Thymus (tissue), 11 donors: Measurements from ENCODE around the gene PLVAP. TPM values are rescaled to one million over a fixed set of nuclear protein-coding genes. Genes with fewer than 3 reads are reported as not detected.

ENCODE experiments used
- DNase-seq, 9 donors: peaks; one replicate each; pipeline ENCODE4 v3.0.0-alpha.2; 2013; ENCODE audit warnings: low spot score in 9 of 9, low read depth in 6 of 9, missing footprints in 1 of 9
- H3K27ac ChIP-seq, 2 donors: one replicate each; pipeline ENCODE4 v1.5.1; 2013; ENCODE audit warnings: control low read depth in 1 of 2, low read depth in 1 of 2, low read length in 1 of 2, mild to moderate bottlenecking in 1 of 2, moderate library complexity in 1 of 2
- H3K27me3 ChIP-seq, 2 donors: one replicate each; pipeline ENCODE4 v1.5.1; 2013; ENCODE audit warnings: low read length in 1 of 2; ENCODE audit not compliant: control insufficient read depth in 2 of 2, insufficient read depth in 1 of 2
- H3K36me3 ChIP-seq, 2 donors: one replicate each; pipeline ENCODE4 v1.5.1; 2013; ENCODE audit warnings: low read length in 1 of 2, mild to moderate bottlenecking in 1 of 2, moderate library complexity in 1 of 2; ENCODE audit not compliant: control insufficient read depth in 2 of 2, insufficient read depth in 2 of 2
- H3K4me1 ChIP-seq, 2 donors: one replicate each; pipeline ENCODE4 v1.5.1; 2013; ENCODE audit warnings: low read length in 2 of 2; ENCODE audit not compliant: control insufficient read depth in 2 of 2, insufficient read depth in 2 of 2
- H3K4me3 ChIP-seq, 2 donors: one replicate each; pipeline ENCODE4 v1.5.1; 2013; ENCODE audit warnings: low read length in 2 of 2, control low read depth in 1 of 2, mild to moderate bottlenecking in 1 of 2
- H3K9me3 ChIP-seq, 2 donors: one replicate each; pipeline ENCODE4 v1.5.1; 2013; ENCODE audit warnings: low read length in 1 of 2, mild to moderate bottlenecking in 1 of 2; ENCODE audit not compliant: control insufficient read depth in 2 of 2, insufficient read depth in 1 of 2
- WGBS: extraction: QIAGEN DNeasy Blood & Tissue Kit; methylation state at CpG from one replicate; pipeline ENCODE4 v1.1.7; 2013; 5-methylcytosine and 5-hydroxymethylcytosine counted together
- polyA plus RNA-seq: library from polyadenylated mRNA; stranded (reverse); fragments of 200-250 nt; gene quantifications from one replicate; pipeline ENCODE4 v1.2.3, GENCODE V29; 2013
- total RNA-seq: library from RNA; stranded (reverse); fragments of 120-200 nt; gene quantifications from one replicate; pipeline ENCODE4 v1.2.4, GENCODE V29; 2013
- donor health status: healthy.

PLVAP gene
- total and polyA plus RNA-seq, 2 donors, result 11.7 to 57.1 TPM

DNA sequence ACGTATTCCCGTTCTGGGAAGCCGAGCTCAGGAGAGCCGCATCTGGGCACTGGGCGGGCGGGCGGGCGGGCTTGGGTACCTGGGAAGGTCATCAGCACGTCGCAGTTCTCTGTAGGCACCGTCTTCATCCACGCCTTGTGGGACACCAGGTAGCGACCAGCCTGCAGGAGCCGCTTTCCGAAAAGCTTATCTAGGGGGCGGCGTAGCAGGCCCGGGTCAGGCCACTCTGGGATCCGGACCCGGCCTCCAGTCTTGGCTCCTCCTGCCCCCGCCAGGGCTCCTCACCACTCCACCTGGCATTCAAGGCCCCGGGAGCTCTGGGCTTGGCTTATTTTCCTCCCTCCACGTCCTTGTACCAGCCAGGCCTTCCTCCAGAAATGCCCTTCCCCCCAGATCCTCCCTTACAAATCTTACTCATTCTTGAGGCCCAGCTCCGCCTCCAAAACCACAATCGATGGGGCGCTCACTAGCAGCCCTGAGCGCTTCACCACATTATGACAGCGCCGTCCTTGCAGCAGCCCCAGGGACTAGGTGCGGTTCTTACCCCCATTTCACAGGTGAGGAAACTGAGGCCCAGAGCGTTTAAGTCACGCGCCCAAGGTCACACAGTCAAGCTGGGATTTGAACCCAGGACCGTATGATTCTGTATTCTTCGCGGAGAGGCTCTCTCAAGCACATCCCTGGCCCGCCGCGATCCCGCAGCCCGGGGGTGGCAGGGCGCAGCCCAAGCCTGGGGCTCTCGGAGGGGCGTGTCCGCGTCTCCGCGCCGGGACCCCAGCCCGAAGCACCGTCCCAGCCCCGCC lies 43.3 kb downstream of the PLVAP start:
- peaks cover 17 to 58% of the 10 kb centered on the region in 2 donors for H3K4me1 ChIP-seq
- H3K27ac ChIP-seq, result peak overlapping the region in 1 of 2 donors; percentile 51
- 40% methylated on average over 52 of the region's 52 CpGs for WGBS
- peaks cover 0 to 12% of the 10 kb centered on the region in 2 donors for H3K9me3 ChIP-seq
- H3K4me3 ChIP-seq, result peak overlapping the region; percentile 61 to 86
- peaks cover 0 to 24% of the 10 kb centered on the region in 2 donors for H3K27me3 ChIP-seq
- peak in 4 of 9 donors; percentile 54 to 86 (median 65) for DNase-seq
- peaks cover 1 to 11% of the 10 kb centered on the region in 2 donors for H3K36me3 ChIP-seq

DNA sequence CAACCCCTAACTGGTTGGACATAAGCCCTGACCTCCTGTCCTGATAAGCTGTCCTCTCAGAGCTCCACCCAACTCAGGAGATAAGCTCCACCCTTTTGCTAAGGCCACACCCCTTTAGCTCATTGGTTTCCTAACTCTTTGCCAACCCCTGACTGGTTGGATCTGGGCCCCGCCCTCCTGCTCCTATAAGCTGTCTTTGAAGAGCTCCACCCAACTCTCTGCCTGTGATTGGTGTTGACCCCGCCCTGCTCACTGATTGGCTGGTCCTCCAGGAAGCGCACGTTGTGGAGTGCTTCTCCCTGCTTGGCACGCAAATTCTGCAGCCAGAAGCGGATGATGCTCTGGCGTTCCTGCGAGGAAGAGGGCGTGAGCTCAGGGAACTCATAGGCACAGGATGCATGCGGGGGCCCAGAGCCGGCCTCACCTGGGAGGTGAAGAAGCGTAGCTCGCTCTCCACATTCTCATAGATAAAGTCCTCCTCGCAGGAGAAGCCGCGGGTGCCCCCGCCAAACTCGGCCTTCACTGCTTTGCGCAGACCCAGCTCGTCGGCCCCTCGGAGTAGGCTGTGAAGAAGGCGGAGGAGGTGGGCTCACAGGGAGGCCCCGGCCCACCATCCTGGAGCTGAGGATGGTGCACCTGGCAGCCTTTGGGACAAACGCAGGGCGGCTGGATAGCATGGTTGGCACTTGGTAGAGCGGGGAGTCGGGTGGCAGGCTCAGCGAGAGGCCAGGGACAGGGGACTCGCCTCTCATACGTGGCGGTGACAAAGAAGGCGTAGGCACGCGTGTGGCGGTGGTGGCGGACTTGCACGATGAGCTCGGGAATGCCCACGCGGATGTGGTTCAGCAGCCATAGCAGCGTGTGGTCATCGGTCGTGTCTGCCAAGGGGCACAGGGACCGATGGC lies 44.2 kb downstream of the PLVAP start:
- Histone ChIP-seq H3K4me3 (no peak overlapping the region), H3K36me3 (peaks cover 0 to 11% of the 10 kb centered on the region in 2 donors), H3K27me3 (peaks cover 0 to 24% of the 10 kb centered on the region in 2 donors), H3K4me1 (peaks cover 19 to 55% of the 10 kb centered on the region in 2 donors), H3K9me3 (peaks cover 0 to 12% of the 10 kb centered on the region in 2 donors), H3K27ac (no peak overlapping the region)
- WGBS, result 98% methylated on average over 45 of the region's 45 CpGs
- DNase-seq, result peak in 1 of 9 donors; percentile 44

DNA sequence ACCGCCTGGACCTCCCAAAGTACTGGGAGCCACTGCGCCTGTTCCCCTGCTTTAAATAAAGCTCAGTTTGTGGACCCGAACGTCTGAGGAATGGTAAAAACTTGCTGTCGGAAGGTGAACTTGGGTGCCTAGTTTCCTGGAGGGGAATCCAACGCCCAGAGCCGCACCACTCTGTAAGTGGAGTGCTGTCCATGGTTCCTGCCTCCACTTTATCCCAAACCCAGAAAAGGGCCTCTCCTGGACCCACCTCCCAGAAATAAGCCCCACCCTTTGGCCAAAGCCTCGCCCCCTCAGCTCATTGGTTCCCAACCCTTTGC lies 44.8 kb downstream of the PLVAP start:
- H3K4me1 ChIP-seq, result peaks cover 19 to 56% of the 10 kb centered on the region in 2 donors

DNA sequence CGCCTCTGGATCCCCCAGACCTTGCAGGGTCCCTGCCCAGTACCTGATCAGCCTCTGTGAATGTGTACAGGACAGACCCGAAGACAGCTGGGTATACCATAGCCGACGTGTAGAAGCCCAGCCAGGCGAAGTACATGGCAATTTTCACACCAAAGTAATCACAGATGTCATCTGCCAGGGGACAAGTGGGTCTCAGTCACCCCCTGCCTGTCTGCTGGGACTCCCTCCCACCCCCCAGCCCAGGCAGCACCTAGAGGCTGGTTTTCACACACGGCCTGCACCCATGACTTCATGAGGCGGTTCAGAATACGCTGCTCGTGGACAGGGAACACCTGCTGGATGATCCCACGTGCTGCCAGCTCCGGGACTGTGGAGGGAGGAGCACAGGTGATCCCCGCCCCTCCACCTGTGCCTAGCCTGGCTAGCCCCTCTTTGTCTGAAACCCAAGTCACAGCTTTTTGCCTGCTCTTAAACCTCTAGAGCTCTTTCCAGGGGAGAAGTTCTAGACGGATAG lies 46.0 kb downstream of the PLVAP start:
- H3K27ac ChIP-seq, result no peak overlapping the region
- peaks cover 19 to 49% of the 10 kb centered on the region in 2 donors for H3K4me1 ChIP-seq
- no peak for DNase-seq
- H3K9me3 ChIP-seq, result peaks cover 0 to 12% of the 10 kb centered on the region in 2 donors
- H3K27me3 ChIP-seq, result peaks cover 0 to 24% of the 10 kb centered on the region in 2 donors
- WGBS, result 93% methylated on average over 13 of the region's 13 CpGs
- H3K36me3 ChIP-seq, result peaks cover 2 to 20% of the 10 kb centered on the region in 2 donors
- no peak overlapping the region for H3K4me3 ChIP-seq

More for the DNA sequence above, 44.8 kb downstream of the PLVAP start:
- Histone ChIP-seq H3K4me3 (no peak overlapping the region), H3K27me3 (peaks cover 0 to 24% of the 10 kb centered on the region in 2 donors), H3K36me3 (peaks cover 0 to 15% of the 10 kb centered on the region in 2 donors), H3K27ac (no peak overlapping the region), H3K9me3 (peaks cover 0 to 12% of the 10 kb centered on the region in 2 donors)
- no peak for DNase-seq
- 98% methylated on average over 8 of the region's 8 CpGs for WGBS

DNA sequence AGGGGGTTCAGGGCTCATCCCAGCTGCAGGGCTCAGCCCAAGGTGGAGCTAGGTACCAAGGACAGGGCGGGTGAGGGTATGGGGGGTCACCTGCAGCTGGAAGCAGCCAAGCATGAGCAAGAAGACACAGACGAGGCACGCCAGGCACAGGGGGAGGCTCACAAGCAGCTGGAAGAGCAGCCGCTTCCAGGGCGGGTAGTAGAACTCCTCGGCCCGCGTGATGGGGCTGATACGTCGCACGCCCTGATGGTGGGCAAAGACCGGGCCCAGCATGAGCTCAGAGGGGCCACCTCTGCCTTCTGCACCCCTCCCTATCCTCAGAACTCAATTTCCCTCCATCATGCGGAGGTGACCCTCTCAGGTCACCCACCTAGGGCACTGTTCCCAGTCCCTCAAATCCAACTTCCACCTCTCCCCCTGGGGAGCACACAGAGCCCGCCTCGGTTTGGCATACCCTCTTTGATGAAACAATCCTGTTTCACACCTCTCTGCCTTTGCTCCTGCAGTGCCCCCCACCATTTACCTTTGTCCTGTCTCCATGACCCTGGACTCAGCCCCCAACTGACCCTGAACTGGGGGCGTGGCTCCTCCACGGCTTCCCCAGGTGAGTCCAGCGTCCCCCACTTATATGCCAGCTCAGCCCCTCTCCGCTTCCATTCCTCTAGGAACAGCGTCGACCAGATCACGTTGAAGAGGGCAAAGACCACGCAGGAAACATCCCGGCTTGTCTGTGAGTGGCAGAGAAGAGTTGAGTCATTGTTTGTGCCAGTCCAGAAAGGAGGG lies 46.7 kb downstream of the PLVAP start:
- Histone ChIP-seq H3K4me1 (peaks cover 19 to 44% of the 10 kb centered on the region in 2 donors), H3K27ac (no peak overlapping the region), H3K9me3 (peaks cover 0 to 12% of the 10 kb centered on the region in 2 donors), H3K4me3 (no peak overlapping the region), H3K27me3 (peaks cover 0 to 24% of the 10 kb centered on the region in 2 donors), H3K36me3 (peaks cover 3 to 20% of the 10 kb centered on the region in 2 donors)
- no peak for DNase-seq
- whole genome bisulfite sequencing, result 95% methylated on average over 24 of the region's 24 CpGs

DNA sequence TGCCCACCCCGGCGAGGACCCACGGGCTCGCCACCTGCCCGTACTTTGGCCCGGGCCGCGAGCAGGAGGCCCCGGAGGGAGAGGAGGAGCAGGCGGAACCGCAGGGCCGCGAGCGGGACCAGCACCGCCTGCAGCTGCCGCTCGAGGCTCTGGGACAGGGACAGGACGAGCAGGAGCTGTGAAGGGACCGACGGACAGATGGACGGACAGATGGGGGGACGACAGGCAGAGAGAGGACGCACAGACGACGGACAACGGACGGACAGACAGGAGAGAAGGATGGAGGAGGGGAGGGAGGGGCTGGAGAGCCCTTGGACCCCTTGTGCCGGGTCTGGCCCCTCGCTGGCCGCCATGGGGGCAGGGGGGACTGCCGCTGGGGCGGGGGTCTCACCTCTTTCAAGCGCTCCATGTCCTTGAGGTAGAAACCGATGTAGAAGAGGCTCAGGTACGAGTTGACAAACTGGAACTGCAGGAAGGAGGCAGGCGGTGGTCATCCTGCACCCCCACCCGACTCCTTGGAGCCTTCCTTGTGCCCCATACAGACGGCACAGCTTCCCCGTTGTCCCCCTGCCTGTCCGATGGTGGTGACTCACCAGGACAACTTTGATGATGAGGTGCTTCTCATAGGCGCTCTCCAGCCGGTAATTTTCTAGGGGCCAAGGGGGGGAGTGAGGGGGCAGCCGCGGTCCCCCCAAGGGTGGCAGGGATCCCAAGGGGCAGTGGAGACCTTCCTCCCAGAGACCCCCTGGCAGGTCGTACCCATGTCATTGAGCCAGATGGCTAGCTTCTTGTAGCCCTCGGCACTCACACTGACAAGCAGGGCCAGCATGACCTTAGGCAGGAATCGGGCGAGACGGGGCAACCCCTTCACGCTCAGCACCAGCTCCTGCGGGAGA lies 47.5 kb downstream of the PLVAP start:
- Histone ChIP-seq H3K27me3 (peaks cover 0 to 24% of the 10 kb centered on the region in 2 donors), H3K9me3 (peaks cover 0 to 8% of the 10 kb centered on the region in 2 donors), H3K4me3 (peak overlapping the region in 1 of 2 donors; percentile 58), H3K36me3 (peaks cover 11 to 23% of the 10 kb centered on the region in 2 donors), H3K4me1 (peaks cover 19 to 37% of the 10 kb centered on the region in 2 donors), H3K27ac (no peak overlapping the region)
- no peak for DNase-seq
- 70% methylated on average over 51 of the region's 51 CpGs for WGBS

DNA sequence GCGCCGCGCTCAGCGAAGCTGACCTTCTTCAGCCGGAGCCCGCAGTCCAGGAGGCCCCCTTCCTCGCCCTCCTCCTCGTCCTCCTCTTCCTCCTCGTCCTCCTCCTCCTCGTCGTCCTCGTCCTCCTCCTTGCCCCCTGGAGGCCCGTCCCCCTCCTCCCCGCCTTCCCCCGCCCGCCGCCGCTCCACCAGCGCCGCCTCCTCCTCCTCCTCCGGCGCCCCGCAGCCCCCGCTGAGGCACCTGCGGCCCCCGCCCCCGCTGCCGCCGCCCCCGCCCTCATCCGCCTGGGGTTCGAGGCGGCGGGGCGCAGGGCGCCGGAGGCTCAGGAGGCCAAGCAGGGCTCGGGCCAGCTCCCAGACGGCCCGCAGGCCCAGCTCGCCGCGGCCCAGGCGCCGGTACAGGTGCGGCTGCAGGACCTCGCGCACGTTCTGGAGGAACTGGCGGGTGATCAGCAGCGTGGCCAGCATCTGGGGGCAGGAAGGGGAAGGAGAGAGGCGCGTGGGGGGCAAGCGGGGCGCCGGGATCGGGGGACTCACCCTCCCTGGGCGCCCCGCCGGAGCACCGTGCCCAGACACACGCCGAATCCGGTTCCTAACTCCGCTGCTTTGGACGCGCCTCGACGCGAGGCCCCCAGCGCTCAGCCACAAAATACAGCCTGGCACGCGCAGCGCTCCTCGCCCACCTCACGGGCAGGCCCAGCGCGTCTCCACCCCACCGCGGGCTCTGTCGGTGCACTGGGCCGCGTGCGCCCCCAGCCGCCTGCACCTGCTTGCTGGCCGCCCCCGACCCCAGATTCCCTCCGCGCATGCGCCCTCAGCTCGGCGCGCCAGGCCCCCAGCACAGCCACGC lies 48.4 kb downstream of the PLVAP start:
- H3K36me3 ChIP-seq, result peaks cover 13 to 25% of the 10 kb centered on the region in 2 donors
- peak overlapping the region; percentile 52 to 58 for H3K4me3 ChIP-seq
- 4% methylated on average over 94 of the region's 94 CpGs for WGBS
- peaks cover 14 to 33% of the 10 kb centered on the region in 2 donors for H3K4me1 ChIP-seq
- peaks cover 0 to 26% of the 10 kb centered on the region in 2 donors for H3K27me3 ChIP-seq
- DNase-seq, result peak in 4 of 9 donors; percentile 39 to 81 (median 58)
- peaks cover 0 to 8% of the 10 kb centered on the region in 2 donors for H3K9me3 ChIP-seq
- H3K27ac ChIP-seq, result peak overlapping the region; percentile 19 to 53
